ENCODE measurements around the gene ACOT7. TPM values are rescaled to one million over a fixed set of nuclear protein-coding genes. Genes with fewer than 3 reads are reported as not detected.

ACOT7 gene
- polyA plus RNA-seq, 1 experiment: 157 TPM

- H3K36me3 ChIP-seq (ENCODE audit: control insufficient read depth, insufficient read depth, low read length): no peaks in the 10 kb centered on the region; the same call in 1 of the 2 replicates
- no peak for TF ChIP-seq CTCF (IDR thresholded peaks at IDR 0.05; ENCODE audit: insufficient read depth, low read depth, low read length)
- no peak overlapping the region for H3K4me3 ChIP-seq (ENCODE audit: low read depth, low read length)
- POLR2A ChIA-PET: no interaction called here
- DNase-seq (ENCODE audit: low read depth): no peak
- CTCF ChIA-PET: interaction anchor here (0.6 to 9.1 kb wide), 5 partner anchors 9 to 235 kb away, joined by 3 to 264 read pairs (median 3); partner anchors contain the start of gene GPR153
- no peaks in the 10 kb centered on the region for H3K27me3 ChIP-seq (ENCODE audit: control insufficient read depth, insufficient read depth, low read length)
These were observed 141.7 kb downstream of the ACOT7 start for GRCh38 chr1:6251681-6252373.

GRCh38 chr1:6251233-6251632 is 142.3 kb downstream of the ACOT7 start:
- TF ChIP-seq CTCF (IDR thresholded peaks at IDR 0.05; ENCODE audit: insufficient read depth, low read depth, low read length): no peak
- no peak overlapping the region for H3K4me3 ChIP-seq (ENCODE audit: low read depth, low read length)
- no peaks in the 10 kb centered on the region; the same call in 1 of the 2 replicates for H3K36me3 ChIP-seq (ENCODE audit: control insufficient read depth, insufficient read depth, low read length)
- no peak for DNase-seq (ENCODE audit: low read depth)
- no peaks in the 10 kb centered on the region for H3K27me3 ChIP-seq (ENCODE audit: control insufficient read depth, insufficient read depth, low read length)
- ChIA-PET POLR2A (no interaction called here), CTCF (interaction anchor here (0.6 to 9.1 kb wide), 6 partner anchors 9 to 234 kb away, joined by 3 to 264 read pairs (median 3); partner anchors contain the start of gene GPR153)

GRCh38 chr1:6249739-6250689 is 143.6 kb downstream of the ACOT7 start:
- H3K4me3 ChIP-seq (ENCODE audit: low read depth, low read length): no peak overlapping the region
- no peak for DNase-seq (ENCODE audit: low read depth)
- no peaks in the 10 kb centered on the region; the same call in 1 of the 2 replicates for H3K36me3 ChIP-seq (ENCODE audit: control insufficient read depth, insufficient read depth, low read length)
- no peaks in the 10 kb centered on the region for H3K27me3 ChIP-seq (ENCODE audit: control insufficient read depth, insufficient read depth, low read length)
- ChIA-PET POLR2A (no interaction called here), CTCF (interaction anchor here (1.0 to 9.1 kb wide), 4 partner anchors 10 to 155 kb away, joined by 3 to 264 read pairs (median 4); partner anchors contain the start of gene GPR153)
- no peak for TF ChIP-seq CTCF (IDR thresholded peaks at IDR 0.05; ENCODE audit: insufficient read depth, low read depth, low read length)

GRCh38 chr1:6248932-6249738 is 144.4 kb downstream of the ACOT7 start:
- peaks cover 6% of the 10 kb centered on the region for H3K27me3 ChIP-seq (ENCODE audit: control insufficient read depth, insufficient read depth, low read length)
- TF ChIP-seq CTCF (IDR thresholded peaks at IDR 0.05; ENCODE audit: insufficient read depth, low read depth, low read length): no peak
- no peaks in the 10 kb centered on the region; the same call in 1 of the 2 replicates for H3K36me3 ChIP-seq (ENCODE audit: control insufficient read depth, insufficient read depth, low read length)
- CTCF ChIA-PET: interaction anchor here (0.8 to 9.1 kb wide), 4 partner anchors 91 to 196 kb away, joined by 3 to 264 read pairs (median 4); no protein-coding TSS in a partner anchor
- peak overlapping the region; percentile 21 for H3K4me3 ChIP-seq (ENCODE audit: low read depth, low read length)
- POLR2A ChIA-PET: no interaction called here
- no peak for DNase-seq (ENCODE audit: low read depth)

Data from BJ (cell line).